ENCODE measurements around the gene SCGB1D2. TPM values are rescaled to one million over a fixed set of nuclear protein-coding genes. Genes with fewer than 3 reads are reported as not detected.
"Not testable (repeated sequence)": the region's sequence is repeated elsewhere in the genome, so short reads cannot be mapped to it uniquely, and the experiment has no call there.

The SCGB1D2 gene, protein sequence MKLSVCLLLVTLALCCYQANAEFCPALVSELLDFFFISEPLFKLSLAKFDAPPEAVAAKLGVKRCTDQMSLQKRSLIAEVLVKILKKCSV
- not detected for total RNA-seq

DNA sequence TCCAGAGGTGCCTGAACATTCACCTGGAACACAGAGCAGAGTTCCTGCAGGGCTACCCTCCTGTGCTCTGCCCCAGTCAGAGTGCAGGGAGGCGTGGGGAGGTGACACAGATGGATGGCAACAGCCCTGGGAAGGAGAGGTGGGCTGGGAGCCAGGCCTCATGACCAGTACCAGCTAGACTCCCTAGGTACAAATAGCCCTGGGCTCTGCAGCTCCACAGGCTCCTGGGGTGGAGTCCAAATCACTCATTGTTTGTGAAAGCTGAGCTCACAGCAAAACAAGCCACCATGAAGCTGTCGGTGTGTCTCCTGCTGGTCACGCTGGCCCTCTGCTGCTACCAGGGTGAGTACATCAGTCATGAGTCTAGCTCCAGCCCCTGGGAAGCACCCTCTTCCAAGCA lies at the start of gene SCGB1D2:
TSS of gene SCGB1D2 (plus strand) at position 219 of the 400 bp plus-strand sequence. CDS start at position 288, 69 bp downstream.
- TF ChIP-seq, protein P1, sequence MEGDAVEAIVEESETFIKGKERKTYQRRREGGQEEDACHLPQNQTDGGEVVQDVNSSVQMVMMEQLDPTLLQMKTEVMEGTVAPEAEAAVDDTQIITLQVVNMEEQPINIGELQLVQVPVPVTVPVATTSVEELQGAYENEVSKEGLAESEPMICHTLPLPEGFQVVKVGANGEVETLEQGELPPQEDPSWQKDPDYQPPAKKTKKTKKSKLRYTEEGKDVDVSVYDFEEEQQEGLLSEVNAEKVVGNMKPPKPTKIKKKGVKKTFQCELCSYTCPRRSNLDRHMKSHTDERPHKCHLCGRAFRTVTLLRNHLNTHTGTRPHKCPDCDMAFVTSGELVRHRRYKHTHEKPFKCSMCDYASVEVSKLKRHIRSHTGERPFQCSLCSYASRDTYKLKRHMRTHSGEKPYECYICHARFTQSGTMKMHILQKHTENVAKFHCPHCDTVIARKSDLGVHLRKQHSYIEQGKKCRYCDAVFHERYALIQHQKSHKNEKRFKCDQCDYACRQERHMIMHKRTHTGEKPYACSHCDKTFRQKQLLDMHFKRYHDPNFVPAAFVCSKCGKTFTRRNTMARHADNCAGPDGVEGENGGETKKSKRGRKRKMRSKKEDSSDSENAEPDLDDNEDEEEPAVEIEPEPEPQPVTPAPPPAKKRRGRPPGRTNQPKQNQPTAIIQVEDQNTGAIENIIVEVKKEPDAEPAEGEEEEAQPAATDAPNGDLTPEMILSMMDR (IDR thresholded peaks at IDR 0.05): no peak
- no peak within 1 kb of the TSS for H3K4me3 Mint-ChIP-seq
- ChIA-PET CTCF (interaction anchor here (0.9 to 1.5 kb wide), 3 partner anchors 25 to 98 kb away, joined by 3 read pairs; no protein-coding TSS in a partner anchor), POLR2A (no interaction called here)
- no peaks in the 10 kb centered on the region for H3K4me1 Mint-ChIP-seq (ENCODE audit: low read depth)
- no peaks in the 10 kb centered on the region for H3K36me3 Mint-ChIP-seq (ENCODE audit: low read depth)
- DNase-seq (no peak), ATAC-seq (no peak)
- H3K27me3 Mint-ChIP-seq: peaks cover 25% of the 10 kb centered on the region
- no peaks in the 10 kb centered on the region for H3K9me3 Mint-ChIP-seq
- H3K27ac Mint-ChIP-seq: no peak within 1 kb of the TSS
- intact Hi-C loops (cut with micrococcal nuclease): no loop called here

DNA sequence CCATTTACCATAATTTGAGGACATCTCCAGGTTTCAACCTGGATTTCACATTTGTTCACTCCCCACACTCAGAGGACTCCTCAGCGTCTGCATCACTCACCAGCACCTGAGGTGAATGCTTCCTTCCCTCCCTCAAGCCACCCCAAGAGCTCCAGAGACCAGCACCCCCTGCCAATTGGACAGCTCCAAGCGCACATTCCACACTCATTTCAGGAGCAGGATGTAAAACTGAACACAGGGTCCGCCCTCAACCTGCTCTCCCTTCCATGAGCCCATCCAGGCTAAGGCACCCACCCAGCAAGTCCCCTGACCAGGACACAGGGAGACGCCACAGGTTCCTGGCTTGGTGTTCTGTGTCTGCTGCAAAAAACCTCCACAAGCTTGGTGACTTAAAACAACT lies 48.1 kb upstream of the SCGB1D2 start:
- ChIA-PET CTCF (no interaction called here), POLR2A (no interaction called here)
- ATAC-seq (no peak), DNase-seq (no peak)
- Mint-ChIP-seq H3K36me3 (ENCODE audit: low read depth) (no peaks in the 10 kb centered on the region), H3K27ac (no peak overlapping the region), H3K9me3 (no peaks in the 10 kb centered on the region), H3K4me1 (ENCODE audit: low read depth) (no peaks in the 10 kb centered on the region), H3K4me3 (no peak overlapping the region), H3K27me3 (peaks cover 34% of the 10 kb centered on the region)
- TF ChIP-seq, protein P1 (IDR thresholded peaks at IDR 0.05): no peak
- intact Hi-C loops (cut with micrococcal nuclease): no loop called here

DNA sequence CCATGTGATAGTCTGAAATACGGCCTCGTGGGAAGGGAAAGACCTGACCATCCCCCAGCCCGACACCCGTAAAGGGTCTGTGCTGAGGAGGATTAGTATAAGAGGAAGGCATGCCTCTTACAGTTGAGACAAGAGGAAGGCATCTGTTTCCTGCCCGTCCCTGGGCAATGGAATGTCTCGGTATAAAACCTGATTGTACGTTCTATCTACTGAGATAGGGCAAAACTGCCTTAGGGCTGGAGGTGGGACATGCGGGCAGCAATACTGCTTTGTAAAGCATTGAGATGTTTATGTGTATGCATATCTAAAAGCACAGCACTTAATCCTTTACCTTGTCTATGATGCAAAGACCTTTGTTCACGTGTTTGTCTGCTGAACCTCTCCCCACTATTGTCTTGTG lies 47.0 kb upstream of the SCGB1D2 start:
- ATAC-seq; H3K4me1 Mint-ChIP-seq (ENCODE audit: low read depth); POLR2A ChIA-PET; H3K36me3 Mint-ChIP-seq (ENCODE audit: low read depth); DNase-seq; intact Hi-C loops (cut with micrococcal nuclease); H3K4me3 Mint-ChIP-seq; H3K27ac Mint-ChIP-seq; CTCF ChIA-PET; H3K9me3 Mint-ChIP-seq: not testable (repeated sequence)
- H3K27me3 Mint-ChIP-seq: peaks cover 28% of the 10 kb centered on the region

DNA sequence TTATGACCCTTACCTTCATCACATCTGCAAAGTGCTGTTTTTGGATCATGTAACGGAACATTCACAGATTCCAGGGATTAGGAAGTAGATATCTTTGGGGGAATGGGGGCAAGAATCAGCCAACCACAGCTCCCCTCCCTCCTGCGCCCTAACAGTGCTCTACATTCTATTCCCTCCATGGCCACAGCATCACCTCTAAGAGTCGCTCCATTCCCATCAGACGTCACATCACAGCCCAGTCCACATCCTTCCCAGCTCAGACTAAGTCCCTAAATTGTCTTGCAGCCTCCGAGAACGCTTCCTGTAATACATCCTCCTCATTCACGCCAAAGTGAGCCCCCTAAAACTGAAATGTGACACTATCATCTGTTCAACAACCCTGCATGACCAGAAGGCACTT lies 46.1 kb upstream of the SCGB1D2 start:
- intact Hi-C loops (cut with micrococcal nuclease): no loop called here
- ChIA-PET POLR2A (no interaction called here), CTCF (no interaction called here)
- H3K36me3 Mint-ChIP-seq (ENCODE audit: low read depth): no peaks in the 10 kb centered on the region
- no peaks in the 10 kb centered on the region for H3K9me3 Mint-ChIP-seq
- DNase-seq: no peak
- H3K4me3 Mint-ChIP-seq: no peak overlapping the region
- H3K27ac Mint-ChIP-seq: no peak overlapping the region
- no peaks in the 10 kb centered on the region for H3K4me1 Mint-ChIP-seq (ENCODE audit: low read depth)
- no peak for ATAC-seq
- peaks cover 28% of the 10 kb centered on the region for H3K27me3 Mint-ChIP-seq
- TF ChIP-seq, protein P1 (IDR thresholded peaks at IDR 0.05): no peak

DNA sequence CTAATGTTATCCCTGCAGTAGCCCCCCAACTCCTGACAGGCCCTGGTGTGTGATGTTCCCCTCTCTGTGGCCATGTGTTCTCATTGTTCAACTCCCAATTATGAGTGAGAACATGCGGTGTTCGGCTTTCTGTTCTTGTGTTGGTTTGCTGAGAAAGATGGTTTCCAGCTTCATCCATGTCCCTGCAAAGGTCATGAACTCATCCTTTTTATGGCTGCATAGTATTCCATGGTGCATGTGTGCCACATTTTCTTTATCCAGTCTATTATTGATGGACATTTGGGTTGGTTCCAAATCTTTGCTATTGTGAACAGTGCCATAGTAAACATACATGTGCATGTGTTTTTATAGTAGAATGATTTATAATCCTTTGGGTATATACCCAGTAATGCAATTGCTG lies 44.6 kb upstream of the SCGB1D2 start:
- H3K9me3 Mint-ChIP-seq; H3K4me1 Mint-ChIP-seq (ENCODE audit: low read depth); H3K4me3 Mint-ChIP-seq; DNase-seq; H3K27ac Mint-ChIP-seq; H3K36me3 Mint-ChIP-seq (ENCODE audit: low read depth); CTCF ChIA-PET; intact Hi-C loops (cut with micrococcal nuclease); ATAC-seq; POLR2A ChIA-PET: not testable (repeated sequence)
- H3K27me3 Mint-ChIP-seq: peaks cover 25% of the 10 kb centered on the region

DNA sequence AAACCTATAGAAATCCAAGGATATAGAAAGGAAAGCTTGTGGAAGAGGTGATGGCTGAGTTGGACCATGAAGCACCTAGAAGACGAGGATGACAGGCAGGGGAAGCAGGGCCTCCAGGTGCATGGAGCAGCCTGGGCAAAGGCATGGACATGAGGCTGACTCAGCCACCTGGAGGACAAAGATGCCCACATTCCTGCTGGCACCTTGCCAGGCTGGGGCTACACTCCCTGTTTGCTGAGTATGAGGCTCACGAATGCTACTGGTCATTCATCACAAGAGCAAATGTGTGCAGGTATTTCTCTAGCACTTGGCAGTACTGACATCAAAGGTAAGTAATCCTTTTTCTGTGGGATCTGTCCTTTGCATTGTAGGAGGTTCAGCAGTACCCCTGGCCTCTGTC lies 40.7 kb upstream of the SCGB1D2 start:
- intact Hi-C loops (cut with micrococcal nuclease): no loop called here

More for the DNA sequence above, 40.7 kb upstream of the SCGB1D2 start:
- no peaks in the 10 kb centered on the region for H3K9me3 Mint-ChIP-seq
- no peak overlapping the region for H3K4me3 Mint-ChIP-seq
- CTCF ChIA-PET: no interaction called here
- H3K4me1 Mint-ChIP-seq (ENCODE audit: low read depth): no peaks in the 10 kb centered on the region
- TF ChIP-seq, protein P1 (IDR thresholded peaks at IDR 0.05): no peak
- DNase-seq (no peak), ATAC-seq (no peak)
- no peaks in the 10 kb centered on the region for H3K36me3 Mint-ChIP-seq (ENCODE audit: low read depth)
- POLR2A ChIA-PET: no interaction called here
- H3K27me3 Mint-ChIP-seq: peaks cover 7% of the 10 kb centered on the region
- H3K27ac Mint-ChIP-seq: no peak overlapping the region

Data from activated CD8-positive, alpha-beta T cell treated with anti-CD3 and anti-CD28 coated beads for 36 hours (primary cell).